Amygdala (tissue), 56 donors: ENCODE measurements around the gene GRIN2A.

Experiments
- DNase-seq, 56 donors: peaks; one replicate each; lab custom pipeline; 2025; lab: John Stamatoyannopoulos, UW

Gene GRIN2A

GRCh38 chr16:10188236-10188635 is 6.0 kb upstream of the GRIN2A start:
- no peak for DNase-seq

GRCh38 chr16:10181196-10182162 is 749 bp downstream of the GRIN2A start:
- DNase-seq = peak in 51 of 56 donors; percentile 13 to 86 (median 54)

DNA sequence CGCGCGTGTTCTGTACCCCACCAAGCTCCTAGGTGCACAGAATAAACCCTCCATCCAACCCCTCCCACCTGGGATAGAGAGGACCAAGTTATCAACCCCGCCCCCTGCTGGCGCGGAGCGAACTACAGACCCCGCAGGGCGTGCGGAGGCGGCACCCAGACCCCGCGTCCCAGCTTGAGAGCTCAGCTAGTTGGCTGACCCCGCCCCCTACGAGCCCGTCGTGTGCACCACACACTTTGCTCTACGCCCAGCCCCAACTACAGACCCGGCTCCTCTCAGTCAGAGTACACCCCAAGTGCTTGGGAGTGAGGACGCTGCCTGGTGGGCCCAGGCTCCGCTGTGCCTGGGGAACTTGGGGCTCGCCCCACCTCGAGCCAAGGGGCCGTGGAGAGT is 1.5 kb downstream of the GRIN2A start:
- peak in 32 of 56 donors; percentile 6 to 59 (median 18) for DNase-seq

DNA sequence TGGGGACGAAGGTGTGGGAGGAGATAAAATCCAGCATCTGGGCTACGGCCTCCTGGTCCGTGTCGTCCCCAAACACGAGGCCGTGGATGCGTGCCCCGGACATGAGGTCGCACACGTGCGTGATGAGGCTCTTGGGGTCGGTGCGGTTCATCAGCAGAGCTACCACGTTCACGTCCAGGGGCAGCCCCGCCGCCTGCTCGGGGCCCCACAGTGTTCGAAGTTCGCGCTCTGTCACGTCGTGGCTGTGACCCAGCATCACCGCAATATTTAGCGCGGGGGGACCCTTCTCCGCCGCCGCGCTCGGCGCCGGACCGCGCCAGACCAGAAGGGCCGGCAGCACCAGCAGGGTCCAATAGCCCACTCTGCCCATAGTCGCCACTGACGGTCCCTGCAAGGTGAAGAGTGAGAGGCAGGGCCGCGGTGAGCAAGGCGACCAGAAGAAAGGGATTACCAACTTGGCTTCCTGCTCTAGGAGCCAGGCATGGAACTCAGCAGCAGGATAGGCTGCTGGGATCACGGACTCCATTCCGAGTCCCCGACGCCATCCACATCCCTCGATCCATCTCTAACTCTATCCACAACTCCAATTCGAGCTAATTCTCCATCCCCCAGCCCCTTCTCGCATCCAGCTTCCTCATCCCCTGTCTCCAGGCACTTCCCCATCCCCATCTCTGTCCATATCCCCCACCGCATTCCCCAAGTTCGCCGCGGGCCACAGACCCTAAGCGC is 2.0 kb downstream of the GRIN2A start:
- DNase-seq = peak in 1 of 56 donors; percentile 31

GRCh38 chr16:10178526-10178925 is 3.7 kb downstream of the GRIN2A start:
- DNase-seq = peak in 1 of 56 donors; percentile 8

DNA sequence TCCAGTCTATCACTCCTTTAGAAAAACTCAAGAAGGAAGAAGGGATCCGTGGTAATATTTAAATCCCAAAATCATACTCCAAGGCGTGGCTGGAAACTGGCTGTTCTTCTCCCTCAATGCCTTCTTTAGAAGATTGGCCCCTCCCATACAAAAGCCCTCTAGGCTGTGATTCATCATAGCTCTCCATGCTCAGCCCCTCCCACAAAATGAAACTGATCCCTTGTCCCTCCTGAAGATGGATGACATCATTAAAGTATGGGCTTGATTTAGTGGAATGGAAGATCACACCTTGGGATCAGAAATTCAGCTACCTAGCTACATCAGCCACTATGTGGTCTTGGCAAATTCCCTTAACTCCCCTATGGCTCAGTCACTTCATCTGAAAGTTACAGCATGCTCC is 4.1 kb downstream of the GRIN2A start:
- peak in 2 of 56 donors; percentile 6 to 10 for DNase-seq

- peak in 7 of 56 donors; percentile 4 to 30 (median 12) for DNase-seq
Measured at GRCh38 chr16:10172848-10173655, 9.2 kb downstream of the GRIN2A start.

DNA sequence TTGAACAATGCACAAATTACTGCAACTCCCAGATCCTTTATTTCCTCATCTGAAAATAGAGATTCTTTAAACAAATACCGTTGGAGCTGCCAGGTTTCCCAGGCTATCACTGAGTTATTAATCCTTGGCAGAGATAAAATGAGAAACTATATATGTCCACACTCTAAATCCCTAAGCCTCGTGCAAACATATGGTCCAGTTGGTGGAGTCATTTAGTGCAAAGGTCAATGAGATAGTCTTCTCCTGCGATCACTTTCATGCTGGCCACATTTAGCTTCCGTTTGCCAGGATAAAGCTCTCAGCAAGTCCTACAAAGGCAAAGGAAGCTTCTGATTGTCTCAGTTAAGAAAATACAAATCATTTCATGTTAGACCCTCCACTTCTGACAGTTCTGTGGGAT is 11.0 kb downstream of the GRIN2A start:
- DNase-seq = no peak

- no peak for DNase-seq
Measured at GRCh38 chr16:10169904-10170410, 12.3 kb downstream of the GRIN2A start.

GRCh38 chr16:10169031-10169430 is 13.2 kb downstream of the GRIN2A start:
- DNase-seq = no peak

DNA sequence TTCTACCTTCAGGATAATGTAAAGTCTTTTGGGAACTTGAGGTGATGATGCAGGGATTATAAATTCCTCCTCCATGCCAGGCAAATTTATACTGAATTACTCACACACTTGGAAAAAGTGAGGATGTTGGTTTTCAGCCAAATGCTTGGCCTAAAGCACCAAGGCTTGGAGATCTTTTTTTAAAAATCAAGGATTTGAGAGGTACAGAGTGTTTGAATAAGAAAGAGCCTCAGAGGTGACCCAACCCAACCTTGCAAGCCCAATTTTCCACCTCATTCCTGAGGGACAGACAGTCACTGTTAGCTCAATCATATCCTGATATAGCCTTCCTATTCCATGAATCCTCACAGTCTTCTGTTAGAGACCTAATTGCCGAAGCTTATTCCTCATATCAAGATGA is 14.0 kb downstream of the GRIN2A start:
- no peak for DNase-seq

DNA sequence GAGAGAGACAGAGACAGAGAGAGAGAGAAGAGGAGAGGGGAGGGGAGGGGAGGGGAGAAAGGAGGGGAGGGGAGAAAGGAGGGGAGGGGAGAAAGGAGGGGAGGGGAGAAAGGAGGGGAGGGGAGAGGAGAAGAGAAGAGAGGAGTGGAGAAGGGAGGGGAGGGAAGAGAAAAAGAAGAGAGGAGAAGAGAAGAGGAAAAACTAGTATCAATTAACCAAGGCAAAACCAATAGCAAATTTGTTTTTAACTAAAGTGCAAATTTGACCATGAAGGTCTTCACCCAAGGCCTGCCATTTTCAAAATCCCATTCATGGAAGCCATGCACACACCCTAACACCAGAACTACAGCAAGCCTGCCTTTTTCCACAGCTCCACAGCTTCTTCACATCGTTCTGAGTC is 16.6 kb downstream of the GRIN2A start:
- DNase-seq = no peak

DNA sequence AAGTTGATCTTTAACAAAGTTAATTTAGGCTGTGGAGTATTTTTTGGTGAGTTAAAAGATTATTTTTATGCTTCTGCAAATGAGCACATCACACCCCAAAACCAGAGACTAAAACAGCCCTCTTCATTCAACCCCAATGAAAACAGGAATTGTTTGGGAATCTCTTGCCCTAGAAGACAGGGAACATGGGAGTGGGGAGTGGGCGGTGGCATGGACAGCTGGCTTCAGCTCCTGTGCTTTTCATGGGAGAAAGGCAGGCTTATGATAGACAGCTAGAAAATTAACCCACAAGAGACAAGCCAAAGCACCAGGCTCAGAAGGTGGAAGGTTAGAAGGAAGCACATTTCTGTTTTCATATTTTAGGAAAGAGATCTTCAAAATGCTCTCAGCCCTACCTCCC is 19.2 kb downstream of the GRIN2A start:
- no peak for DNase-seq

- DNase-seq = no peak
Measured at GRCh38 chr16:10156099-10156498, 26.1 kb downstream of the GRIN2A start.

GRCh38 chr16:10154389-10154788 is 27.8 kb downstream of the GRIN2A start:
- no peak for DNase-seq

DNA sequence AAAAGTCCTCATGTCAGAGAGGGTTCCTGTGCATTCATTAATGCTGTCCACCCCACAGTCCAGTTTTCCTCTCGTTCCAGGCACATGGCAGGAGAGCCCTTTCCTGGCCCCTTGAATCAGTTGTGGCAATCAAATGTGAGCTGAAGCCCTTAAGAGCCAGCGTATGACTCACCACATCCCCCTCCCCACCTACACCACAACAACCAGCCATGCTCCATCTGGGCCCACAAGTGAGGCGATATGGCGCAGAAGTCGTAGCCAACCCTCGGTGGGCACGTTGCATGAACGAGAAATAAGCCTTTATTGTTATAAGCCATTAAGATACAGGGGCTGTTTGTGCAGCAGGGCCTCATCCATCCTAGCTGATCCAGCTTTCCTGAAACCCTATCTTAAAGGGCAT is 28.2 kb downstream of the GRIN2A start:
- peak in 3 of 56 donors; percentile 6 to 14 (median 12) for DNase-seq

GRCh38 chr16:10151718-10152117 is 30.5 kb downstream of the GRIN2A start:
- no peak for DNase-seq

- no peak for DNase-seq
Measured at GRCh38 chr16:10150906-10151305, 31.3 kb downstream of the GRIN2A start.

DNA sequence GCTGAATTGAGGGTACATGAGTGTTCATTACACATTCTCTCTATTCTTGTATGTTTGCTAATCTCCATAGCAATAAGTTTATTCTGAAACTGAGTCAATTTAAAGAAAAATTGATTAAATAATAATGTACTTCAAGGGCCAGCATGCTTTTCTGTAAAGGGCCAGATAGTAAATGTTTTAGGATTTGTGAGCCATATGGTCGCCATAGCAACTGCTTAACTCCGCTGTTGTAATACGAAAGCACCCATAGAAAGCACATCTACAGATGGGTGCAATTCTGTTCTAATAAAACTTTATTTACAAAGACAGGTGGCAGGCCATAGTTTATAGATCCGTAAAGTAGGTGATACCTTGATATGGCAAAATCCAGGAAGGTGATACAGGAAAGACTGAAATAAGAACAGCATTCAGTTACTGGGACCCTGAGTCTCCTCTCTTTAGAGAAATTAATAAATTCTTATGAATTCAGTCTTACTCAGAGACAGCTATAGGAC is 36.6 kb downstream of the GRIN2A start:
- DNase-seq = no peak

DNA sequence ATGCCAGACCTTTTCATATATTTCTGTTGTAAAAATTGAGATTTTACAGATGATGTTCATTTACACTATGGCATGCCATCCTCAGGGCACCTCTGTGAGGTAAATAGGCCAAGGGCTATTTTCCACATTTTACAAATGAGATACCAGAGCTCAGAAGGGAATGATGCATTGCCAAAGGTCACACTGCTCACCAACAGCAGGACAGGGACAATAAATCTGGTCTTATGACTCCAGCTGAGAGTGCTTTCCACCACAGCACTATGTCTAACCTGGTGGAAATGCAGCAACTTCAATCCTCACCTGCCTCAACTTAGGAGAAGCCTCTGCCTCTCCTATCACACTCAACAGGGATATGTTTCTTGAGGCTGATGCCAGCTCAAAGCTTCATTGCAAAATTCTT is 40.6 kb downstream of the GRIN2A start:
- DNase-seq = no peak
